SK-N-SH (cell line): ENCODE measurements around the gene ME1. TPM values are rescaled to one million over a fixed set of nuclear protein-coding genes. Genes with fewer than 3 reads are reported as not detected.

Source experiments
- CTCF ChIA-PET: fragments of 300-600, 350-600 bp; formaldehyde crosslinking; extraction: SDS; loops from one replicate; lab custom pipeline; 2021; lab: Yijun Ruan, JAX
- POLR2A ChIA-PET: fragments of 350-600 bp; sonication (Branson Sonifier 250); formaldehyde crosslinking; extraction: SDS; loops from one replicate; lab custom pipeline; 2020; ENCODE audit warnings: antibody characterized with exemption, inconsistent platforms; lab: Yijun Ruan, JAX
- DNase-seq: peaks from one replicate; pipeline ENCODE4 v3.0.0; 2012
- H2AFZ ChIP-seq: fragments of 200-600 bp; sonication (generic); 2 replicates; pipeline ENCODE4 v1.8.1; 2016; ENCODE audit warnings: antibody characterized with exemption, mild to moderate bottlenecking, low read depth
- H3F3A ChIP-seq: fragments of 200-600 bp; sonication (generic); replicated peaks from 2 replicates; pipeline ENCODE3; 2016; ENCODE audit warnings: antibody characterized with exemption, mild to moderate bottlenecking; ENCODE audit not compliant: insufficient read depth
- H3K27ac ChIP-seq, 2 experiments: fragments of 200-500 bp in 1 of 2; fragments of 200-600 bp in 1 of 2; sonication (Bioruptor generic) in 1 of 2; sonication (generic), shearing (Covaris generic) in 1 of 2; 2 replicates each; pipeline versions ENCODE4 v1.5.1 to v1.6.1; 2014 to 2016; ENCODE audit warnings: low read depth in 2 of 2, inconsistent platforms in 1 of 2, low read length in 1 of 2, mild to moderate bottlenecking in 1 of 2, mixed read lengths in 1 of 2
- H3K27me3 ChIP-seq: fragments of 200-600 bp; sonication (generic), shearing (Covaris generic); 2 replicates; pipeline ENCODE4 v1.6.1; 2016; ENCODE audit warnings: mixed run types; ENCODE audit not compliant: insufficient read depth
- H3K36me3 ChIP-seq, 2 experiments: fragments of 200-500 bp in 1 of 2; fragments of 200-600 bp in 1 of 2; sonication (Bioruptor generic) in 1 of 2; sonication (generic) in 1 of 2; replicated peaks in 1 of 2; 2 replicates each; pipeline versions ENCODE3 to v1.5.1; 2014 to 2016; ENCODE audit warnings: low read length in 1 of 2, mild to moderate bottlenecking in 1 of 2; ENCODE audit not compliant: insufficient read depth in 2 of 2, control insufficient read depth in 1 of 2
- H3K4me1 ChIP-seq, 2 experiments: fragments of 200-500 bp in 1 of 2; fragments of 200-600 bp in 1 of 2; sonication (Bioruptor generic) in 1 of 2; sonication (generic), shearing (Covaris generic) in 1 of 2; 2 replicates each; pipeline versions ENCODE4 v1.5.1 to v1.6.1; 2014 to 2016; ENCODE audit warnings: low read depth in 1 of 2, low read length in 1 of 2, mixed run types in 1 of 2; ENCODE audit not compliant: insufficient read depth in 2 of 2, control insufficient read depth in 1 of 2
- H3K4me2 ChIP-seq: fragments of 200-600 bp; sonication (generic), shearing (Covaris generic); 2 replicates; pipeline ENCODE4 v1.6.1; 2017; ENCODE audit warnings: mixed run types
- H3K4me3 ChIP-seq, 2 experiments: fragments of 200-500 bp in 1 of 2; fragments of 200-600 bp in 1 of 2; sonication (Bioruptor generic) in 1 of 2; sonication (generic), shearing (Covaris generic) in 1 of 2; 2 replicates each; pipeline versions ENCODE4 v1.5.1 to v1.8.1; 2014 to 2016; ENCODE audit warnings: low read depth in 2 of 2, inconsistent platforms in 1 of 2, low read length in 1 of 2, mild to moderate bottlenecking in 1 of 2, mixed read lengths in 1 of 2, moderate library complexity in 1 of 2
- H3K79me2 ChIP-seq: fragments of 200-600 bp; sonication (generic); 2 replicates; pipeline ENCODE4 v1.8.1; 2017; ENCODE audit warnings: mild to moderate bottlenecking; ENCODE audit not compliant: insufficient read depth
- H3K9ac ChIP-seq: fragments of 200-600 bp; sonication (generic); 2 replicates; pipeline ENCODE4 v1.6.1; 2017; ENCODE audit warnings: mixed run types
- H3K9me2 ChIP-seq: fragments of 200-600 bp; sonication (generic); 2 replicates; pipeline ENCODE4 v1.6.1; 2017; ENCODE audit warnings: mixed run types
- H3K9me3 ChIP-seq: fragments of 200-600 bp; sonication (generic); 2 replicates; pipeline ENCODE4 v1.6.1; 2017; ENCODE audit warnings: mixed run types, mild to moderate bottlenecking, moderate library complexity
- H4K20me1 ChIP-seq: fragments of 200-600 bp; sonication (generic); 2 replicates; pipeline ENCODE4 v1.6.1; 2017; ENCODE audit warnings: mild to moderate bottlenecking, mixed run types; ENCODE audit not compliant: insufficient read depth
- CHD2 ChIP-seq: fragments of 150-350 bp; IDR thresholded peaks from 2 replicates; pipeline ENCODE4 v1.6.1; 2018; ENCODE audit warnings: low read length; ENCODE audit not compliant: partially characterized antibody
- CTCF ChIP-seq: fragments of 200-600 bp; sonication (generic); IDR thresholded peaks from 2 replicates; pipeline ENCODE4 v1.6.1; 2017; ENCODE audit warnings: antibody characterized with exemption, mild to moderate bottlenecking, moderate library complexity
- ELF1 ChIP-seq: IDR thresholded peaks from 2 replicates; pipeline ENCODE4 v1.4.0; 2012
- FOSL2 ChIP-seq: IDR thresholded peaks from 2 replicates; pipeline ENCODE4 v1.4.0; 2012; ENCODE audit warnings: low read depth, mild to moderate bottlenecking, moderate library complexity, borderline replicate concordance
- FOXM1 ChIP-seq: IDR thresholded peaks from 2 replicates; pipeline ENCODE4 v1.4.0; 2012; ENCODE audit warnings: low read depth, mild to moderate bottlenecking
- GABPA ChIP-seq: IDR thresholded peaks from 2 replicates; pipeline ENCODE4 v1.4.0; 2012; ENCODE audit warnings: low read depth, mild to moderate bottlenecking
- GATA2 ChIP-seq: sonication (generic); formaldehyde crosslinking; IDR thresholded peaks from 2 replicates; pipeline ENCODE4 v1.5.0; 2020; ENCODE audit warnings: mild to moderate bottlenecking, missing genetic modification reagents
- IRF3 ChIP-seq: fragments of 150-350 bp; IDR thresholded peaks from 2 replicates; pipeline ENCODE4 v1.6.1; 2016; ENCODE audit warnings: mild to moderate bottlenecking, low read depth, low read length
- MAX ChIP-seq: IDR thresholded peaks from 2 replicates; pipeline ENCODE4 v1.4.0; 2012; ENCODE audit warnings: low read depth
- MEF2A ChIP-seq: IDR thresholded peaks from 2 replicates; pipeline ENCODE4 v1.4.0; 2012; ENCODE audit warnings: low read depth, borderline replicate concordance
- MXI1 ChIP-seq: IDR thresholded peaks from 2 replicates; pipeline ENCODE4 v1.6.1; 2012; ENCODE audit warnings: mild to moderate bottlenecking, low read depth, low read length, improper control_type of control experiment
- NRF1 ChIP-seq: IDR thresholded peaks from 2 replicates; pipeline ENCODE4 v1.6.1; 2012; ENCODE audit warnings: low read depth, mild to moderate bottlenecking, low read length
- PBX3 ChIP-seq: IDR thresholded peaks from 2 replicates; pipeline ENCODE4; 2012
- POLR2AphosphoS5 ChIP-seq: IDR thresholded peaks from 2 replicates; pipeline ENCODE4 v1.6.1; 2012; ENCODE audit warnings: low read depth, low read length
- RAD21 ChIP-seq: IDR thresholded peaks from 2 replicates; pipeline ENCODE4 v1.6.1; 2012; ENCODE audit warnings: mild to moderate bottlenecking, low read length
- RXRA ChIP-seq: IDR thresholded peaks from 2 replicates; pipeline ENCODE4 v1.4.0; 2012; ENCODE audit warnings: low read depth, mild to moderate bottlenecking, borderline replicate concordance
- SIN3A ChIP-seq: IDR thresholded peaks from 2 replicates; pipeline ENCODE4 v1.6.1; 2012; ENCODE audit warnings: low read depth, mild to moderate bottlenecking, low read length, moderate library complexity, borderline replicate concordance
- TAF1 ChIP-seq: IDR thresholded peaks from 2 replicates; pipeline ENCODE4 v1.6.1; 2012; ENCODE audit warnings: low read depth, mild to moderate bottlenecking, low read length, moderate library complexity, borderline replicate concordance
- WGBS: methylation state at CpG from one replicate; pipeline ENCODE4 v1.1.6; 2017; ENCODE audit warnings: low lambda C conversion rate; 5-methylcytosine and 5-hydroxymethylcytosine counted together
- polyA plus RNA-seq, 3 experiments: library from polyadenylated mRNA; depleted of rRNA; stranded (reverse); fragments of >200 nt; gene quantifications; 2 replicates each; pipeline ENCODE4 v1.2.3, GENCODE V29; 2012
- TF ChIP-seq, protein P1 (sequence below): IDR thresholded peaks from 2 replicates; pipeline ENCODE4 v1.4.0; 2012; ENCODE audit warnings: low read depth, borderline replicate concordance
- TF ChIP-seq, protein P2 (sequence below): IDR thresholded peaks from 2 replicates; pipeline ENCODE4 v1.4.0; 2012; ENCODE audit warnings: low read depth, borderline replicate concordance

The ME1 gene
- polyA plus RNA-seq, 1 of the 3 experiments (the other 2 are of a cell fraction): 4.9 TPM

DNA sequence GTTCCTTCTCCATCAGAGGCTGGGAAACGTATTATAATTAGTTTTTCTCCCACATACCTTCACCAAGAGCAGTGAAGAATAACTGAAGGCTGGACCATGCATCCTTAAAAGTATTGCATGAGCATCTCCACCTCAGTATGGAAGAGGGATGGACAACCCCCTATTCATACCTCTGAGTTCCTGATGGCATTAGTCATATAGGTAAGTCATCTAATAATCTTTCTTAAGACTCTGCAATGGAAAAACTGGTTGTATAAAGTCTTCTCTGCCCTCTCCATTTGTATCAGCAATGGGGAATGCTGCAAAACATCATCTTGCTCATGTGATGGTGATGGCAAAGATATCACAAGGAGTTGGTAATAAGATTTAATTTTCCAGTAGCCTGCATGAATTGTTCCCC, 262.3 kb downstream of the ME1 start:
- Histone ChIP-seq H3K4me1 (peaks cover 0 to 2% of the 10 kb centered on the region in 2 experiments; a peak in 2 of 4 replicates), H2AFZ (no peak overlapping the region), H3K4me3 (no peak overlapping the region), H3K9ac (no peak overlapping the region), H3K27ac (no peak overlapping the region), H3K4me2 (no peak overlapping the region), H4K20me1 (no peaks in the 10 kb centered on the region), H3F3A (peaks cover 21% of the 10 kb centered on the region), H3K36me3 (peaks cover 80 to 88% of the 10 kb centered on the region in 2 experiments), H3K79me2 (no peaks in the 10 kb centered on the region; the same call in 1 of the 2 replicates), H3K27me3 (no peaks in the 10 kb centered on the region), H3K9me3 (no peaks in the 10 kb centered on the region), H3K9me2 (no peaks in the 10 kb centered on the region)
- 76% methylated on average over 1 of the region's 1 CpG for whole genome bisulfite sequencing
- POLR2A ChIA-PET: no interaction called here
- CTCF ChIA-PET: no interaction called here
- TF ChIP-seq, protein P1, sequence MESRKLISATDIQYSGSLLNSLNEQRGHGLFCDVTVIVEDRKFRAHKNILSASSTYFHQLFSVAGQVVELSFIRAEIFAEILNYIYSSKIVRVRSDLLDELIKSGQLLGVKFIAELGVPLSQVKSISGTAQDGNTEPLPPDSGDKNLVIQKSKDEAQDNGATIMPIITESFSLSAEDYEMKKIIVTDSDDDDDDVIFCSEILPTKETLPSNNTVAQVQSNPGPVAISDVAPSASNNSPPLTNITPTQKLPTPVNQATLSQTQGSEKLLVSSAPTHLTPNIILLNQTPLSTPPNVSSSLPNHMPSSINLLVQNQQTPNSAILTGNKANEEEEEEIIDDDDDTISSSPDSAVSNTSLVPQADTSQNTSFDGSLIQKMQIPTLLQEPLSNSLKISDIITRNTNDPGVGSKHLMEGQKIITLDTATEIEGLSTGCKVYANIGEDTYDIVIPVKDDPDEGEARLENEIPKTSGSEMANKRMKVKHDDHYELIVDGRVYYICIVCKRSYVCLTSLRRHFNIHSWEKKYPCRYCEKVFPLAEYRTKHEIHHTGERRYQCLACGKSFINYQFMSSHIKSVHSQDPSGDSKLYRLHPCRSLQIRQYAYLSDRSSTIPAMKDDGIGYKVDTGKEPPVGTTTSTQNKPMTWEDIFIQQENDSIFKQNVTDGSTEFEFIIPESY: no peak
- no peak for TF ChIP-seq PBX3
- TF ChIP-seq CHD2: no peak
- TF ChIP-seq GABPA: no peak
- TF ChIP-seq MAX: no peak
- TF ChIP-seq ELF1: no peak
- TF ChIP-seq MEF2A: no peak
- no peak for TF ChIP-seq RAD21
- TF ChIP-seq NRF1: no peak
- no peak for TF ChIP-seq TAF1
- TF ChIP-seq SIN3A: no peak
- no peak for DNase-seq

- Histone ChIP-seq H3K9me3 (no peaks in the 10 kb centered on the region), H3K4me2 (no peak overlapping the region), H3K27me3 (no peaks in the 10 kb centered on the region), H3K36me3 (peaks cover 80 to 85% of the 10 kb centered on the region in 2 experiments), H3K27ac (no peak overlapping the region), H3K4me1 (peaks cover 0 to 2% of the 10 kb centered on the region in 2 experiments; a peak in 2 of 4 replicates), H3K9me2 (no peaks in the 10 kb centered on the region), H4K20me1 (no peaks in the 10 kb centered on the region), H3K4me3 (no peak overlapping the region), H2AFZ (no peak overlapping the region), H3K79me2 (no peaks in the 10 kb centered on the region; the same call in 1 of the 2 replicates), H3F3A (peaks cover 16% of the 10 kb centered on the region), H3K9ac (no peak overlapping the region)
- CTCF ChIA-PET: interaction anchor here (1.2 to 1.4 kb wide), 2 partner anchors 12 to 46 kb away, joined by 3 read pairs; no protein-coding TSS in a partner anchor
- 97% methylated on average over 5 of the region's 5 CpGs for whole genome bisulfite sequencing
- POLR2A ChIA-PET: no interaction called here
- DNase-seq: no peak
- no peak for TF ChIP-seq FOSL2
- TF ChIP-seq, protein P2, sequence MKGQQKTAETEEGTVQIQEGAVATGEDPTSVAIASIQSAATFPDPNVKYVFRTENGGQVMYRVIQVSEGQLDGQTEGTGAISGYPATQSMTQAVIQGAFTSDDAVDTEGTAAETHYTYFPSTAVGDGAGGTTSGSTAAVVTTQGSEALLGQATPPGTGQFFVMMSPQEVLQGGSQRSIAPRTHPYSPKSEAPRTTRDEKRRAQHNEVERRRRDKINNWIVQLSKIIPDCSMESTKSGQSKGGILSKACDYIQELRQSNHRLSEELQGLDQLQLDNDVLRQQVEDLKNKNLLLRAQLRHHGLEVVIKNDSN: no peak
- TF ChIP-seq CHD2: no peak
- no peak for TF ChIP-seq RAD21
- TF ChIP-seq RXRA: no peak
- no peak for TF ChIP-seq FOXM1
- no peak for TF ChIP-seq NRF1
- no peak for TF ChIP-seq IRF3
- no peak for TF ChIP-seq MXI1
- no peak for TF ChIP-seq PBX3
- TF ChIP-seq POLR2AphosphoS5: no peak
- TF ChIP-seq GATA2 (CRISPR knock-in tag): no peak
- TF ChIP-seq CTCF: no peak
Measured at GRCh38 chr6:83167726-83168278, 263.0 kb downstream of the ME1 start.
